ENCODE measurements around the gene SHD.
"Not testable (repeated sequence)": the region's sequence is repeated elsewhere in the genome, so short reads cannot be mapped to it uniquely, and the experiment has no call there.

The SHD gene

GRCh38 chr19:4278419-4279266, at the start of gene SHD:
Gene SHD (plus strand): TSS chr19:4279266. CDS start chr19:4280064, 798 bp downstream.
- no peak for DNase-seq

GRCh38 chr19:4230237-4230636, 48.8 kb upstream of the SHD start:
- DNase-seq: not testable (repeated sequence)

GRCh38 chr19:4231521-4231920, 47.5 kb upstream of the SHD start:
- not testable (repeated sequence) for DNase-seq

- not testable (repeated sequence) for DNase-seq
Measured at GRCh38 chr19:4232139-4232538, 46.9 kb upstream of the SHD start.

- no peak for DNase-seq
Measured at GRCh38 chr19:4232614-4233281, 46.3 kb upstream of the SHD start.

GRCh38 chr19:4233282-4233853, 45.7 kb upstream of the SHD start:
- peak in 3 of 14 donors; percentile 4 to 22 (median 10) for DNase-seq

GRCh38 chr19:4234142-4234861, 44.8 kb upstream of the SHD start:
- no peak for DNase-seq

- DNase-seq: no peak
Measured at GRCh38 chr19:4234862-4235201, 44.2 kb upstream of the SHD start.

- DNase-seq: not testable (repeated sequence)
Measured at GRCh38 chr19:4237510-4237909, 41.6 kb upstream of the SHD start.

- no peak for DNase-seq
Measured at GRCh38 chr19:4238831-4239230, 40.2 kb upstream of the SHD start.

- DNase-seq: no peak
Measured at GRCh38 chr19:4241824-4242430, 37.1 kb upstream of the SHD start.

GRCh38 chr19:4245938-4246337, 33.1 kb upstream of the SHD start:
- DNase-seq: not testable (repeated sequence)

GRCh38 chr19:4246767-4247593, 32.1 kb upstream of the SHD start, which contains the start of gene YJU2:
Gene YJU2 (plus strand): TSS chr19:4247080. CDS start chr19:4247147, 67 bp downstream.
- peak; percentile 75 to 99 (median 96) for DNase-seq

GRCh38 chr19:4256563-4256962, 22.5 kb upstream of the SHD start:
- DNase-seq: no peak

- no peak for DNase-seq
Measured at GRCh38 chr19:4257025-4257424, 22.0 kb upstream of the SHD start.

GRCh38 chr19:4258181-4258580, 20.9 kb upstream of the SHD start:
- no peak for DNase-seq

GRCh38 chr19:4260613-4261191, 18.4 kb upstream of the SHD start:
- no peak for DNase-seq

- no peak for DNase-seq
Measured at GRCh38 chr19:4264812-4265211, 14.3 kb upstream of the SHD start.

GRCh38 chr19:4266253-4267000, 12.6 kb upstream of the SHD start:
- no peak for DNase-seq

Data from C1 segment of cervical spinal cord (tissue), 14 donors.